Activated CD4-positive, CD25-positive, alpha-beta regulatory T cell treated with anti-CD3 and anti-CD28 coated beads, Interleukin-2, amount 50 U/mL, for 16 hours (primary cell): Measurements from ENCODE around the gene EPS8L3.
"Not testable (repeated sequence)": the region's sequence is repeated elsewhere in the genome, so short reads cannot be mapped to it uniquely, and the experiment has no call there.

ENCODE experiments used
- DNase-seq: peaks from one replicate; pipeline ENCODE4 v3.0.0-alpha.2; 2020; ENCODE audit warnings: low read depth, low spot score

The EPS8L3 gene

GRCh38 chr1:109763646-109764415 is at the start of gene EPS8L3:
EPS8L3 (minus strand) TSS chr1:109763923; CDS start chr1:109761749, 2,174 bp downstream.
- DNase-seq, result no peak

- no peak for DNase-seq
Measured at GRCh38 chr1:109812691-109813393, 49.1 kb upstream of the EPS8L3 start.

- DNase-seq, result no peak
Measured at GRCh38 chr1:109808703-109809102, 45.0 kb upstream of the EPS8L3 start.

GRCh38 chr1:109807822-109808680 is 44.3 kb upstream of the EPS8L3 start:
- no peak for DNase-seq

- no peak for DNase-seq
Measured at GRCh38 chr1:109807402-109807801, 43.7 kb upstream of the EPS8L3 start.

GRCh38 chr1:109806733-109807400 is 43.1 kb upstream of the EPS8L3 start:
- no peak for DNase-seq

GRCh38 chr1:109805486-109806165 is 41.9 kb upstream of the EPS8L3 start:
- no peak for DNase-seq

- no peak for DNase-seq
Measured at GRCh38 chr1:109804660-109805059, 40.9 kb upstream of the EPS8L3 start.

GRCh38 chr1:109803901-109804331 is 40.2 kb upstream of the EPS8L3 start:
- no peak for DNase-seq

GRCh38 chr1:109802901-109803561 is 39.3 kb upstream of the EPS8L3 start:
- DNase-seq, result no peak

GRCh38 chr1:109802136-109802900 is 38.6 kb upstream of the EPS8L3 start:
- peak; percentile 12 for DNase-seq

GRCh38 chr1:109801791-109802135 is 38.0 kb upstream of the EPS8L3 start:
- no peak for DNase-seq

- DNase-seq, result no peak
Measured at GRCh38 chr1:109800291-109800690, 36.6 kb upstream of the EPS8L3 start.

- no peak for DNase-seq
Measured at GRCh38 chr1:109799445-109799844, 35.7 kb upstream of the EPS8L3 start.

GRCh38 chr1:109797303-109797595 is 33.5 kb upstream of the EPS8L3 start:
- DNase-seq, result not testable (repeated sequence)

GRCh38 chr1:109796484-109797302 is 33.0 kb upstream of the EPS8L3 start:
- no peak for DNase-seq

GRCh38 chr1:109794319-109795132 is 30.8 kb upstream of the EPS8L3 start:
- no peak for DNase-seq
